ENCODE data around the gene GNAI2. TPM values are rescaled to one million over a fixed set of nuclear protein-coding genes. Genes with fewer than 3 reads are reported as not detected.

Gene GNAI2
- total and polyA plus RNA-seq, 2 donors from 2014 or later = 141 to 245 TPM

DNA sequence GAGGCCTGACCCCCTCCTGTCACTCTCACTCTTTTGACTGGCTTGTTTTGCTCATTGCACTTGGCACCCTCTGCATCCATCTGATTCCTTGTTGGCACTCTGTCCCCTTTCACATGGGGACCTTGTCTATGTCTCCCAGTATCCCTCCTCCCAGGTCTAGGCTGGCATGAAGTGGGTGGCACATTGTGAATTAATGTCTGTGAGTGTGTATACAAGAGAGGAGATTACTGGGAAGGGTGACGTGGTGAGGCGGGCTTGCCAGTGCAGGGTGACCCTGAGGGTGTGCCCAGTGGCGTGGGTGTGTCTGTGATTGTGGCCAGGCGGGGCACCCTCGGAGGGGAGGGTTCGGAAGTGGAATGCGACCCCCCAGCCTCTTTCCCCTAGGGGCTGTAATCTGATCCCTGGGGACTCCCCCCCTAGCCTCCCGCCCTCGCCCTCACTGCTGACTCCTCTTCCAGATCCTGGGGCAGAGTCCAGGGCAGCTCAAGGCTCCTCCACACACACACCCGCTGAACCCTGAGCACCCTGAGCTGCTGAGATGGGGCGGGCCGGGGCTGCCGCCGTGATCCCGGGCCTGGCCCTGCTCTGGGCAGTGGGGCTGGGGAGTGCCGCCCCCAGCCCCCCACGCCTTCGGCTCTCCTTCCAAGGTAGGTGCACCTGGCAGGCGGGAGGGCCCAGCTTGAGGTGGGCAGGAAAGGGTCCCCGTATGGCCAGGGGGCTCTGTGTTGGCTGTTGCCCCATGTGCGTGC is 32.9 kb downstream of the GNAI2 start, which contains the start of gene SEMA3B:
Gene SEMA3B (plus strand): TSS at position 445 of the 749 bp plus-strand sequence. CDS start 94 bp downstream, at position 539.
- no peaks in the 10 kb centered on the region for H3K36me3 ChIP-seq (ENCODE audit: control insufficient read depth in 2 of 3, insufficient read depth in 3 of 3, low read length in 3 of 3)
- no peaks in the 10 kb centered on the region for H3K27me3 ChIP-seq (ENCODE audit: control insufficient read depth, insufficient read depth, low read length)
- H3K4me1 ChIP-seq (ENCODE audit: control insufficient read depth in 2 of 3, insufficient read depth in 2 of 3, low read depth in 1 of 3, low read length in 3 of 3) = peaks cover 0 to 63% (median 45%) of the 10 kb centered on the region in 3 donors
- intact Hi-C loops (cut with DNase I) = no loop called here
- H3K27ac ChIP-seq (ENCODE audit: low read depth in 2 of 2, low read length in 2 of 2) = peak within 1 kb of the TSS; percentile 91 to 94
- FAIRE-seq (no peak), DNase-seq (peak; percentile 77 to 97 (median 85))
- H3K9ac ChIP-seq (ENCODE audit: low read length in 3 of 3) = peak within 1 kb of the TSS; percentile 40 to 95 (median 63)
- no peaks in the 10 kb centered on the region for H3K9me3 ChIP-seq (ENCODE audit: control insufficient read depth in 2 of 3, insufficient read depth in 1 of 3, low read length in 3 of 3)
- TF ChIP-seq CTCF (IDR thresholded peaks at IDR 0.05; ENCODE audit: borderline replicate concordance, extremely low read depth, insufficient read depth) = no peak
- H3K4me3 ChIP-seq (ENCODE audit: low read length in 3 of 3) = peak within 1 kb of the TSS; percentile 44 to 84 (median 73)

- Histone ChIP-seq H3K36me3 (ENCODE audit: control insufficient read depth in 2 of 3, insufficient read depth in 3 of 3, low read length in 3 of 3) (no peaks in the 10 kb centered on the region), H3K27me3 (ENCODE audit: control insufficient read depth, insufficient read depth, low read length) (peaks cover 4% of the 10 kb centered on the region), H3K9me3 (ENCODE audit: control insufficient read depth in 2 of 3, insufficient read depth in 1 of 3, low read length in 3 of 3) (no peaks in the 10 kb centered on the region), H3K27ac (ENCODE audit: low read depth in 2 of 2, low read length in 2 of 2) (peak overlapping the region; percentile 91 to 94), H3K4me3 (ENCODE audit: low read length in 3 of 3) (peak overlapping the region; percentile 44 to 84 (median 73)), H3K4me1 (ENCODE audit: control insufficient read depth in 2 of 3, insufficient read depth in 2 of 3, low read depth in 1 of 3, low read length in 3 of 3) (peaks cover 0 to 60% (median 45%) of the 10 kb centered on the region in 3 donors), H3K9ac (ENCODE audit: low read length in 3 of 3) (peak overlapping the region; percentile 40 to 95 (median 63))
- DNase-seq (peak in 1 of 5 donors; percentile 24), FAIRE-seq (no peak)
- intact Hi-C loops (cut with DNase I) = no loop called here
- no peak for TF ChIP-seq CTCF (IDR thresholded peaks at IDR 0.05; ENCODE audit: borderline replicate concordance, extremely low read depth, insufficient read depth)
Observed at GRCh38 chr3:50269460-50269859, 33.5 kb downstream of the GNAI2 start.

DNA sequence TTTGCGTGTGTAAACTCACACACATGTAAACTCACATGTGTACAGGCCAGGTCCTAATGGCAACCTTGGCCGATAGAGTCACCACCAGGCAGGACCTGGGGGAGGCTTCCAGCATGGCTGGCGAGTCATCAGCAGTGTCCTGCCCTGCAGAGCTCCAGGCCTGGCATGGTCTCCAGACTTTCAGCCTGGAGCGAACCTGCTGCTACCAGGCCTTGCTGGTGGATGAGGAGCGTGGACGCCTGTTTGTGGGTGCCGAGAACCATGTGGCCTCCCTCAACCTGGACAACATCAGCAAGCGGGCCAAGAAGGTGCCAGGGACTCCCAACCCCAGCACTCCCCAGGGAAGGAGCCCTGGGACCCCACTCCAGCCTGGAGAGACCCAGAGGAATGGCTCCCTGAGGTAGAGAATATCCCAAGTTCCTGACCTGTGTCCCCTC is 34.0 kb downstream of the GNAI2 start:
- H3K9me3 ChIP-seq (ENCODE audit: control insufficient read depth in 2 of 3, insufficient read depth in 1 of 3, low read length in 3 of 3) = no peaks in the 10 kb centered on the region
- H3K4me1 ChIP-seq (ENCODE audit: control insufficient read depth in 2 of 3, insufficient read depth in 2 of 3, low read depth in 1 of 3, low read length in 3 of 3) = peaks cover 0 to 58% (median 42%) of the 10 kb centered on the region in 3 donors
- peak overlapping the region; percentile 91 to 94 for H3K27ac ChIP-seq (ENCODE audit: low read depth in 2 of 2, low read length in 2 of 2)
- H3K27me3 ChIP-seq (ENCODE audit: control insufficient read depth, insufficient read depth, low read length) = peaks cover 6% of the 10 kb centered on the region
- peak in 1 of 5 donors; percentile 13 for DNase-seq
- no peaks in the 10 kb centered on the region for H3K36me3 ChIP-seq (ENCODE audit: control insufficient read depth in 2 of 3, insufficient read depth in 3 of 3, low read length in 3 of 3)
- intact Hi-C loops (cut with DNase I) = loop anchor here (5.0 kb wide), 1 partner anchor 43 kb away; no protein-coding TSS in a partner anchor
- no peak for TF ChIP-seq CTCF (IDR thresholded peaks at IDR 0.05; ENCODE audit: borderline replicate concordance, extremely low read depth, insufficient read depth)
- peak overlapping the region in 2 of 3 donors; percentile 73 to 84 for H3K4me3 ChIP-seq (ENCODE audit: low read length in 3 of 3)
- H3K9ac ChIP-seq (ENCODE audit: low read length in 3 of 3) = peak overlapping the region in 1 of 3 donors; percentile 95
- no peak for FAIRE-seq

Measured in kidney (tissue), 14 donors.